DMS 273 (cell line): ENCODE measurements around the gene AFAP1.
A peak's percentile ranks its signal among the peaks of the same experiment; 100 is the strongest.

Source experiments
- DNase-seq: peaks from one replicate; lab custom pipeline; 2025; ENCODE audit not compliant: unreplicated experiment; lab: John Stamatoyannopoulos, UW

Gene AFAP1

DNA sequence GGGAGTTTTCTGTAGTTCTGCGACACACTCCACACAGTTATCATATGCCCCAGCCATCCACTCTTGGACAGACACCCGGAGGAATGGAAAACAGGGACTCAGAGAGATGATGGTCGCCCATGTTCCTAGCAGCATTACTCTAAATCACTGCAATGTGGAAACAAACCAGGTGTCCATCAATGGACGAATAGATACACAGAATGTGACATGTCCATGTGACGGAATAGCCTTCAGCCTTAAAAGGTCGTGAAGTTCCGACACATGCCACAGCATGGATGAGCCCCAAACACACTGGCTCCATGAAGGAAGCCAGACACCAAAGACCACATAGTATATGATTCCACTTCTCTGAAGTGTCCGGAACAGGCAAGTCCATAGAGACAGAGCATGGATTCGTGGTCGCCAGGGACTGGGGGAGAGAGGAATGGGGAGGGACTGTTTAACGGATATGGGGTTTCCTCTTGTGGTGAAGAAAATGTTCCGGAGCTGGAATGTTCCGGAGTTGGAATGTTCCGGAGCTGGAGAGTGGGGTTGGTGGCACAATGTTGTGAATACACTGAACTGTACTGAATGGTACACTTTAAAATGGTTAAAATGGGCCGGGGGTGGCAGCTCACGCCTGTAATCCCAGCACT, 28.7 kb upstream of the AFAP1 start:
- DNase-seq = no peak

DNA sequence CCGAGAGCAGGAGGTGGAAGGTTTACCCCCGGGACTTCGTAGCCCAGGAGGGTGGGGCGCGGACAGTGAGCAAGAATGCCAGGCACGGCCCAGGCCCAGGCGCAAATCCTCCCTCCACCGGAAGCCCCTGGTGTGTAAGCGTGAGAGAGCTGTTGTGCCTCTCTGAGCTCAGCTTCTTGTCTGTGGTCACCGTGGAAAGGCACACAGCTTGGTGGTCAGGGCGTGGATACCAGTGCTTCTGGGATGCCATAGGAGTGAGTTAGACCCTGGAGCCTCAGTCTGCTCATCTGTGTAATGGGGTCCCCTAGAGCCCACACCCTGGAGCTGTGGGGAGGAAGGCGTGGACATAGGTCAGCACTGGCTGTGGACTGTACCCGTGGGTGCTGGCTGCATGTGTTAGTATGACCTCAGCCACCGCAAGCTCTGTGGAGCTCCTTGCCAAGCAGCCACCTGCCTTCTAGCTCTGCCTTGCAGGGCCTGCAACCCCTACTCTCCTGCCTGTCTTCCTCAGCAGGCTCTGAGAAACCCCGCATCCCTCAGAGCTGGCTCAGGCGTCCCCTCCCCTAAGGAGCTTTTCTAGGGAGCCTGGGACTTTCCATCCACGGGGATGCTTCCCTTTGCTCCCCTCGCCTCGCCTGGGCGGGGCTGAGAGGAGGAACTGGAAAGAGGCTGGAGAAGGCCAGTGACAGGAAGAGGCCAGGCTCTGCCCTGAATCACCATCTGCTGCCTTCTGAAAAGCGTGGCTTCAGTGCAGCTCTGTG, 28.0 kb upstream of the AFAP1 start:
- peak; percentile 43 for DNase-seq

DNA sequence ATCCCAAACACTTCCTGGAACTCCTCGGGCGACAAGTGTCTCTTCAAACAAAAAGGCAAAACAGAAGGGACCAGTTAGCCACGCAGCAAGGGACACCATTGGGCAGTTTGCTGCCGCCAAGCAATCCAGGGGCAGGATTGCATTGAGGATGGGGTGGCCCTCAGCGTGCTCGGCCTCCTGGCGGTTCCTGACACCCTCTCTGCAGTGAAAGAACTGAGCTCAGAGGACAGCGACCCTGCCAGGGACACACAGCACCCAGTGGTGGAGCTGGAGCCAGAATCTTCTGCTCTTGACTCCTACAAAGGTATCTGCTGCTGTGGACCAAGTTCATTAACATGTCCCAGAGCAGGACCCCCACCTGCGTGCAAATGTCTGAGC, 27.4 kb upstream of the AFAP1 start:
- no peak for DNase-seq

DNA sequence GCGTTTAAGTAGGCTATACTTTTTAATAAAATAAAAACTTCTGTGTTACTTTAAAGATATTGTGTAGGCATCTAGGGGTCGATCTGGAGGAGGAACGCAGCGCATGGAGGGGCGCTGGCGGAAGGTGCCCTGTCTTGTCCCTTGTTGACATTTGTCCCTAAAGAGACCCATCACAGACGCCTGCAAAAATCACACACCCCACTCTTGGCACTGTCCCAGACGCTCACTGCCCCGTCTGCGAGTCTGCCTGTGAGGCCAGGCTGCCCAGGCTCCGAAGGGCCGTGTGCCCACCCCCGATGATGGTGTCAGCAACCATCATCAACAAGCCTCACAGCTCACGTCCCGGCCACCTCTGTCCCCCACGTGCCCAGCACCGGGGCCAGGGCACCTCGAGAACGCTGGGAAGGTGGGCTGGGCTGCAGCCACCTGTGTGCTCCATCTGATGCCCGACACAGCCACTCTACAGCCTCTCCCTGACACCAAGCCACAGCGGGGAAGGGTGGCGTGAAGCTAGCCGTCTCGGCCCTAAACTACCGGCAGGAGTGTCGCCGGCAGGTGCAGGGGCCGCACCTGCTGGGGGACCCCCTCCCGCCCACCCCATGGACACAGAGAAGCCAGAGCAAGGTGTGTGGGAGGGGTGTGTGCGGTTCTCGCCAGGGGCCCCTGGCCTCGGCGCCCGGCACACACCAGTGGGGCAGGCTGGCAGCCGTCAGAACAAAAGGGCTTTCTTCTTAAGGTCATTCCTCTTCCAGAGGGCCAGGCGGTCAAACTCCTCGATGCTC, 26.8 kb upstream of the AFAP1 start:
- DNase-seq = no peak

DNA sequence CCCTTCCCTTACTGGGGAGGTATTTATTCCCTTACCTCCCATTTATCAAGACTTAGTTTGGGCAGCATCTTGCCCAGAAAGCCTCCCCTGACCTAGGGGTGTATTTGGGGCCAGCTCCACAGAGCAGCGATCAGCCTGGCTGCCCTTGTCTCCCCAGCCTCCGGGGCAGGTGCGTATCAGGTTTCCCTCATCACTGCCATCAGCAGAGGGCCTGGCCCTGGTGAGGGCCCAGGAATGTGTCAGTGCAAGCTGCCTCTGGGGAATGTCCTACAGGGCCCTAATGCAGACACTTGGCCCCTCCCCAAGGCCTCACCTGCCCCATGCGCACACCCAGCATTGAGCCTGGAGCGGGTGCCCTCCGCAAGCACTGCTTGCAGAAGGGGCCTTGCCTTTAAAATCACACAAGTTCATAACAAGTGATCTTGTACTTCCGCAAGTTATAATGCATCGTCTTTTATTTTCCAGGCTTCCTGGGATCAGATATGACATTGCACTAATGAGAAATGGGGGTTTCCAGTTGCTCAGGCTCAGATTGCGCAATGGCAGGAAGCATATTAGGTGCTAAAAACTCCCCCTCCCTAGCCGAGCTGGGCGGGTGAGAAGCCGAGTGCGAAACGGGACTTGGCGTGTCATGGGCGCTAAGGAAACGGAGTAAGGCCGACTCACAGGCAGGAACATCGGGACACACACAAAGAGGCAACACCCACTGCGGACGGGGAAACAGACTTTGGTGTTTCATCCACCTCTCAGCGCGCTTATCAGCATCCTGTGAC, 25.4 kb upstream of the AFAP1 start:
- DNase-seq = no peak

DNA sequence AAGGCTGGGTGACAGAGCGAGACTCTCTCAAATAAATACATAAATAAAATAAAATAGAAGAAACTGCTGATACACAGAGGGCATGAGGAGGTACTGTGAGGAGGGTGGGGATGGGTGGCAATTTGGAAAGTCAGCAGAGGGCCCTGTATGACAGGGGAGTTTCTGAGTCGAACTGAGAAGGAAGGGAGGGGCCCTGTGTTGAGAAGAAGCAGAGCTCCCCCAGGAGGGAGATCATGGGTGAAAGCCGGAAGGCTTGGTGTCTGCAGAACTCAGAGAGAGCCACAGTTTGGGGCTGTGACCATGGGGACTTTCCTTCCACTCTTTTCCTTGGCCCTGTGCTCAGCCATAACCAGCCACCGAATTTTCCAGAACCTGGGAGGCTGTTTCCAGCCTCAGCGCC, 24.8 kb upstream of the AFAP1 start:
- peak; percentile 23 for DNase-seq

DNA sequence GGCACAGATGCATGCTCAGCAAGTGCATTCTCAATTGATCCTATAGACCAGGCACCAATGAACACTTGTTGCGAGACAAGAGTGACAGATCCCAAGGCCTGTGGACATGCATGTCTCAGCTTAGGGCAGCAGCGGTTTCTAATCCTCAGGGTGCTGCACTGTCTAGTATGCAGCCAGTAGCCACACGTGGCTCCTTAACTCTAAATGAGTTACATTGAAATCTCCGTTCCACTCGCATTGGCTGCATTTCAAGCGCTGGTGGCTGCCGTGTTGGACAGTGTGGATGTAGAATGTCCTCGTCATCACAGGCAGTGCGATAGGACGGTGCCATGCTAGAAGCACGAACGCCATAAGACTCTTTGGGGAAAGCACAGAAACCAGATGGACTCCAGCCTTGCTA, 24.0 kb upstream of the AFAP1 start:
- no peak for DNase-seq

DNA sequence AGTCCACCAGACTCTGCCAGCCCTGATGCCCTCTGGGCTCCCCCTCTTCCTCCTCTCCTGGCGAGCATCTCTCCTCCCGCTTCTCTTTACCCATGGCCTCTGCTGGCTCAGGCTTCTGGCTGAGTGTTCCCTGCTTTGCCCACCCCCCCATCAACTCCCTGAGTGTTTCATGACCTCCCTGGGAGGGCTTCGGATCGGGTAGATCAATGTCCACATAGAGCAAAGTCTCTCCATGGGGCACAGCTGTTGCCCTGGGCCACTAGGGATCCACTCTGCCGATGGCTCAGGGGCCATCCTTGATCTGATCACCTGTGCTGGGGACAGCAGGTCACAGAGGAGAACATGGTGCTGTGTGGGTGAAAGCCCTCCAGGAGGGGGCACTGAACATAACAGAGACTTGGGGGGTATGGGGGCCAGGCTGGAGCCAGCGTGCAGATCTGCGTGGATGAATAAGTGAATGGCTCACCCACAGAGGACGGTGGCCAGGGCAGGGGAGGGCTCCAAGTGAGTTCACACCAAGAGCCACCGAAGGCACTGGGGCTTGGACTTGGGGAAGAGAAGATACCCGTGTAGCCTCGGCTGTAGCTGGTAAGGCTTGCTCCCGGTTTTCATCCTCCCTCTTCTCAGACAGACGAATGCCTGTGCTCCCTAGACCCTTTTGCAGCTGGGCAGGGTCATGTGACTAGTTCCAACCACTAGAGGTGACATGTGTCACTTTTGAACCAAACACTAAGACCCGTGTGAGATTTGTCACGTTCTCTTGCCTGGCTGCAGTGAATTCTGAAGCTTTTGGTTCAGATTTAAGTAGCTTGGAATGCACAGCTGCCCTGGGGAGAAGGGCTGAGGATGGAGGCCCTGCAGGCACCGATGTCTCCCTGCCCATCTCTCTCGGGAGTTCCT, 23.2 kb upstream of the AFAP1 start:
- DNase-seq = no peak

DNA sequence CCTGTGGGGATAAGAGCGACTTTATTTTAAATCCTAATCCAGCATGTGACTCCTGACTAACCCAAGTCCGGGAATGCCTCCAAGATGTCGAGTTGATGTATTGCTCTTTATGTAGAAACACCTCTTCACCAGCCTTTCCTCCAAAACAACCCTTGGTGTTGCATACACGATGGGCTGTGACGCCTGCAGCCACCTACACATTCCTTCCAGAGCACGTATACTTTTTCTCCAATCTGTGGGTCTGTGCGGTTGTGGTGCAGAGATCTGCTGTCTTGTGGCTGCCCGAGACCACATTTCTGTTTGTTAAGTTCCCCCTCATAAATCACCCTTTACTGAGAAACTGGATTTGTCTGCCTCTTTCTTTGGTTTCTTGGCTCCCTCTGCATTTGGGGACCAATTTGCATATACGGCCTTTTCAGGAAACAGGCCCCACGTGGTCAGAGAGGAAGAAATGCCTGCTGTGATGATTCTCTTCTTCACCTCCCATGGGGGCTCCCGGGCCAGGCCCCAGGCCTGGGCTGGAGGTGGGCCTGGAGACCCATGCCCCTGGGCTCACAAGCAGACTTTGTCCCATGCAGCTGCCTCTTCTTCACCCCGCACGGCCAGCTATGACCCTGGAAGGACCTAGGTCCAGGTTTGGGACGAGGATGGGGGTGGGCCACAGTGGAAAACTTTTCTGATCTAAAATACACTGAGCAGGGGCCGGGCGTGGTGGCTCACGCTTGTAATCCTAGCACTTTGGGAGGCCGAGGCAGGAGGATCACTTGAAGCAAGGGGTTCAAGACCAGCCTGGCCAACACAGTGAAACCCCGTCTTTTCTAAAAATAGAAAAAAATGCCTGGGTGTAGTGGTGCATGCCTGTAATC, 21.4 kb upstream of the AFAP1 start:
- peak; percentile 70 for DNase-seq

DNA sequence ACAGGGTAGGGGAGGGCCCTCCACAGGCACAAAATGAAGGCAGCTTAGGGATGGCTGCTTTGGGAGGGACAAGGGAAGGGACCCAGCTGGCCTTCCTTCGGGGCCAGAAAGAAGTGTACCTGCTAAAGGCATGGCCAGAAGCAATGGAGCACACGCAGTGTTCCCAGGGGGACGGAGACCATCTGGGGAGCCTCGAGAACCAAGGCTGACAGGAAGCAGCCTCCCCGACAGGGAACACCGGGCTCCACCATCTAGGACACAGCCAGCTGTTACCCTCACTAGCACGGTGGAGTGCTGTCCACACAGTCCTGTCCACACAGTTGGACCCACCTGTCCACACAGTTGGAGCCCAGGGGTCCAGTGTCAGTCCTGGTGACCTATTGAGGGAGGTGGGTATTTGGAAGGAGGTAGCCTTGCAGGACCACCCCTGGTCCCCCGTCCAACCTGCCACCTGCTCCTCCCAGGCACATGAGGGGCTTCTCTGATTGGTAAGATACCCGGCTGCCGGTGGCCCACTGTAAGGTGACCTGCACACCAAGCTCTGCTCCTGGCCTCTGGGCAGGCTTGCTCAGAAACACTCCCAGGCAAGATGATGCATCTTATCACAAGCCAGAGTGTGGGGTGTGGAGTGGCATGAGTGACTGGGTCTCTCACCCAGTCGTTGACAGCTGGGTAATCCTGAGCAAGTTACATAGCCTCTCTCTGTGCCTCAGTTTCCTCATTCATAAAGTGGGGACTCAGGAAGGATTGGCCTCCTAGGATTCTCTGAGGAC, 20.5 kb upstream of the AFAP1 start:
- DNase-seq = peak; percentile 66

DNA sequence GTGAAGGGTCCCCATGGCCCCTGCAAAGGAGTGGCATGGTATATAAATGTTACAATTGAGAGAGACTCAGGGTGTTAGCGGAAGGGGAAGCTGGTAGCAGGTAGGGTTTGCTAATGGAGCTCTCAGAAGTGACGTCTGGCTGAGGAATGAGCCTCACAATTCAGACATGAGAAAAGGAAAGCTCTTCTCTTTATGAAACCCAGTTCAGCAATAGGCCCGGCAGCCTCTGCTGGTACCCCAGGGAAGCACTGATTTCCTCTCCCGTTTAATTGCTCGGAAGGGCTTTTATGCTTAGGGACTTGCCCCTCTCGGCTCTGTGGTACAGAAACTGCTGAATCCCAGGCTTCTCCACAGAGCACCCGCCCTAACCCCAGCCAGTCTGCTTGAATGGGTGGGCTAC, 19.4 kb upstream of the AFAP1 start:
- peak; percentile 10 for DNase-seq

DNA sequence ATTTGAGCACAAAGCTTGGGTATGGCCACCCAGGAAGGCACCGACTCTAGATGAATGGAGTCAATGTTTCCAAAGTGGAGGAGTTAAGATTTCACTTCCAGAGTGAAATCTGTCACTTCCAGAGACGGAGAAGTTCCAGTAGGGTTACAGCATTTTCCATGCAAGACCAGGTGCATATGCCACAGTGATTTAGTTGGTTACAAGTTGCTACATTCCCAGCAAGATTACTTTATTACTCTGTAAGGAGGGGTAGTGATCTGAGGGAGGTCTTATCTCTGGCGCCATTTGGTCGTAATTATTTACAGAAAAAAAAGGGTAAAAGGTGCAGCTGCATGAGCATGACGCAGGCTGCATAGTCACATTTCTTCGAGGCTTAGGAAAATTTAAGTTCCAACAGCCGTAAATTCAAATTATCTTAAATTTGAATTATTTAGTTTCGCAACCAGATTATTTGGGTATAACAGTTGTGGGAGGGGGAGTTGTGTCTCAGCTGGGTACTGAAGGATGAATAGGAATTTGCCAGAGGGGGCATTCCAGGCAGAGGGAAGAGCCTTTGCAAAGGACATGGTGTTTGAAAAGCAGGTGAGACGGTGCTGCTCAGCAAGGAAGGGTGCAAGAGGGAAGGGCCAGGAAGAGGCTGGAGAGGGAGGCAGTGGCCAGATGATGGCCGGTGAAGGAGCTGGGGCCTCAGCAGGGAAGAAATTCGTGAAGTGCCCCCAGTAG, 17.4 kb upstream of the AFAP1 start:
- no peak for DNase-seq

DNA sequence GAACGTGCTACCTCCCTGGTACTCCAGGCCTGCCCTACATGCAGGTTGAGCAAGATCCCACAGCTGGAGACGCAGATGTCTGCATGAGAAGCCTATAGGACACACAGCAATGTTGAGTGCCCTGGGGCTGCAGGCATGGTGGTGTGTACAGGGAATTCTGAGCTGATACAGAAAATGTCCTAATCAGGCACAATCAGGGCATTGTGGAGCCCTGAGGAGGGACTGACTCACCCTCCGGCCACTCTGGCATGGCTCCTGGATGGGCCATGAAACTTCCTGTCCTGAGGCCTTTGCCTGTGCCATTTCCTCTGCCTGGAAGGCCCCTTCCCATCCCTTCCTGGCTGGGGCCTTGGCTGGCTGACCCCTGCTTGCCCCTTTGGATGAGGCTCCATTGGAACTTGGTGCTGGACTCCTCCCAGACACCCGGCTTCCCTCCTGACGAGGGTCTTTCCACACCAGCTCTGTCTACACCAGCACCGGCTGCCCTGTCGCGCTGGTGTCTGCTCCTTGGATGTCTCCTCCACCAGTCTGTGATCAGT, 16.7 kb upstream of the AFAP1 start:
- DNase-seq = no peak

DNA sequence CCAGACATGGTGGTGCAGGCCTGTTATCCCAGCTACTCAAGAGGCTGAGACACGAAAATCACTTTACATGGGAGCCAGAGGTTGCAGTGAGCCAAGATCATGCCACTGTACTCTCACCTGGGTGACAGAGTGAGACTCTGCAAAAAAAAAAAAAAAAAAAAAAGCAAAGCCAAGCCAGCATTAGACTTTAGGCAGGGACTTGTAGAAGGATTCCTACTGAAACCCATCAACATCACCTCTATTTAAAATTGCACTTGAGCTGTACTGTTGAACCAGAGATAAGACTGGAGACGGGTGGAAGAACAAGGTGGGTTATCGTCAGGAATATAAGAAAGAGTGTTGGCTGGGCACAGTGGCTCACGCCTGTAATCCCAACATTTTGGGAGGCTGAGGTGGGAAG, 15.7 kb upstream of the AFAP1 start:
- DNase-seq = no peak

DNA sequence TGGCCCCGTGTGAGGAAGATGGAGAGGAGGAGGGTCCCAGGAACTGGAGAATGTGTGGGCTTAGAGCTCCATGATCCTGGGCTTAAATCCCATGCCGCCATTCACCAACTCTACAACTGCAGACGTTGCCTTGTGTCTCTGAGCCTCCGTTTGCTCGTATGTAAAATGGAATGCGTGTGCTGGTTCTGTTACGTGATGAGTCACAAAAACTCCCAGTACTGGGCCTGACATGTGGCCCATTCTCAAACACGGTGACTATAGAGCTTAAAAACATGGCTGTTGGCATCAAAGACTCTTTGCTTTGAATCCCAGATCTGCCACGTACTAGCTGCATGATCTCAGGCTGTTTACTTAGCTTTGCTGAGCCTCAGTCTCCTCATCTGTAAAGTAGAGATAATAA, 13.0 kb upstream of the AFAP1 start:
- no peak for DNase-seq

DNA sequence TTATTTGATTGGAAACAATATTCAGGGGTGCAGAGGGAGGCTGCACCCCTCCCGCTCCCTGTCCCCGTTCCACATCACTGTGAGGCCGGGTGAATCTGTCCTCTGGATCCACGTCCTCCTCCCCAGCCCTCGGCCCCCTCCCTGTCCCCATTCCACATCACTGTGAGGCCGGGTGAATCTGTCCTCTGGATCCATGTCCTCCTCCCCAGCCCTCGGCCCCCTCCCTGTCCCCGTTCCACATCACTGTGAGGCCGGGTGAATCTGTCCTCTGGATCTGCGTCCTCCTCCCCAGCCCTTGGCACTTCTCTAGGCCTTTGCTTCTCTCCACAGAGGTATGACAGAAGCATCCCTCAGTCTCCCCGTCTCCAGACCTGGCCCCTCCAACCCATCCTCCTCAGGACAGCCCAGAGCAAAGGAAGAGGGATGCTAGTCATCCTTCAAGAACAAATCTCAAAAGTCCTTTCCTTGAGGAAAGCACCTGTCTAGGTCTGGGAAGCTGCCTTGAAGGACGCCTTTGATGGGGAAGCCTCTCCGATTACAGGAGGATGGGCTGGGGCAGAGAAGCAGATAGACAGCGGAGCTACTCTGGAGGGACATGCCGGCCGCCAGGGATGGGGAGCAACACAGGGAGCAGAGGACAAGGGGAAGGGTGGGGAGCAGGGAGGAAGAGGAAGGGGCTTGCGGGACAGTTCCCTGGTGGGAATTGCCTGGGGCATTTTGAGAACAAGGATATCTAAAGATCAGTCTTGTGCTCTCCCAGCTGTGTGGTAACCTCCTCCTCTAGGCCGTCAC, 10.8 kb upstream of the AFAP1 start:
- no peak for DNase-seq

DNA sequence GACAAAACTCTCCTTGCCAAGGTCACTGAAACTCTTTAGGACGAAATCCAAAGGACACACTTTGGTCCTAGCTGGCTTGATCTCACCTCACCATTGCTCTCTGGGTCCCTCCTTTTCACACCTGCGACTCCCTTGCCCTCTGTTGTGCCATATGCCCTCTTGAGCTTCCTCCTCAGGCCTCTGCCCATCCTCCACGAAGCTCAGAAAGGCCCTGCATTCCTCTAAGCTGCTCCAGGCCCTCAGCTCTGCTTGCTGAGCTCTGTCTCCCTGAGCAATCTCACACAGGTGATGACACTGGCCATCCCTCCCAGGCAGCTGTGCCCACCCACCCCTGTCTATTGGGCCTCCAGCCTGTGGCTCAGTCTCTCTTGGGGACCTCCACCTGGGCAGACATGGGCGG, 10.1 kb upstream of the AFAP1 start:
- no peak for DNase-seq
